CMK (cell line): Measurements from ENCODE around the gene FAM131C.
"Not testable (repeated sequence)": the region's sequence is repeated elsewhere in the genome, so short reads cannot be mapped to it uniquely, and the experiment has no call there.

ENCODE experiments used
- DNase-seq: peaks from one replicate; pipeline ENCODE4 v3.0.0-alpha.2; 2010; ENCODE audit warnings: low read depth

FAM131C gene, protein sequence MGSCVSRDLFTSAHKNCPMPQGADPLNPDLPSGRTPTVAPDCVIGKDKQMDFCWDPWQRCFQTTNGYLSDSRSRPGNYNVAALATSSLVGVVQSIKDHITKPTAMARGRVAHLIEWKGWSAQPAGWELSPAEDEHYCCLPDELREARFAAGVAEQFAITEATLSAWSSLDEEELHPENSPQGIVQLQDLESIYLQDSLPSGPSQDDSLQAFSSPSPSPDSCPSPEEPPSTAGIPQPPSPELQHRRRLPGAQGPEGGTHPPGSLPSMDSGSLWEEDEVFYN

GRCh38 chr1:16073490-16074119, at the start of gene FAM131C:
FAM131C (minus strand) TSS chr1:16073651; CDS start chr1:16073442, 209 bp downstream.
- DNase-seq = no peak

DNA sequence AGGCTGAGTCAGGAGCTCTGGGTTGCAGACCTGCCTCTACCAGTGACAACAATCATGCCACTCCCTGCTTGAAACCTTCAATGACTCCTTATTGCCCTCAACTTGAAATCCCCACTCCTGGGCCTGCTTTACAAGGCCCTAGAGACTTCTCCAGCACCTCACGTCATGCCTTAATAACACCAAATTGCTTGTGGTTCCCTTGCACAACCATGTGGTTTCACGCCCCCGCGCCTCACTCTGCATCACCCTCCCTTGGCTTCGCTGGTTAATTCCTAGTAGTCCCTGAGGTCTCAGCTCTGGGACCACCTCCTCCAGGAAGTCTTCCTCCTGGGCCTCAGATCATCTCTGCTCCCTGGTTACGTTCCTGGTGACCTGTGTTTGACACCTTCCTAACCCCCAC, 49.5 kb upstream of the FAM131C start:
- DNase-seq = no peak

DNA sequence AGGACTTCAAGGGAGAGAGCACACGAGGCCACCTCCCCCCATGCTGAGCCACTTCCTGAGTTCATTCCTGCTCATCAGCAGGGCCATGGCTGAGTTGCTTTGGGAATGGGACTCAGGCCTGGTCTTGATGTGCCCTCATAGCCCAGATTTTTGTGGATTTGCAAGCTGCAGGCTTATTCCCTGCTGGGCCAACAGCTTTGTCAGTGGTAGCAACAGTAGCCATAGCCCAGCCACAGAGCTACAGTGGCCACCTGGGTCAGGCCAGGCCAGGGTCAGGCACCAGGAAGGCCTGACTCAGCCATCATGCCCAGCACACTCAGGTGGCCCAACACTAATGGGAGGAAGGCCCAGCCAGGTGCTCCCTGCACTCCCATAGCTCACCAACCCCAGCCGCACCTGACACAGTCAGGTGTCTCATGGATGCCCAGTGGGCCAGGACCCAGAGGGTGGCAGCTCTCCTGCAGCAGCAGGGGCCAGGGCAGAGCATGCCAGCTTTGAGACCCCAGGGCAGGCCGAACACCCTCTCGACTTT, 49.0 kb upstream of the FAM131C start:
- no peak for DNase-seq

DNA sequence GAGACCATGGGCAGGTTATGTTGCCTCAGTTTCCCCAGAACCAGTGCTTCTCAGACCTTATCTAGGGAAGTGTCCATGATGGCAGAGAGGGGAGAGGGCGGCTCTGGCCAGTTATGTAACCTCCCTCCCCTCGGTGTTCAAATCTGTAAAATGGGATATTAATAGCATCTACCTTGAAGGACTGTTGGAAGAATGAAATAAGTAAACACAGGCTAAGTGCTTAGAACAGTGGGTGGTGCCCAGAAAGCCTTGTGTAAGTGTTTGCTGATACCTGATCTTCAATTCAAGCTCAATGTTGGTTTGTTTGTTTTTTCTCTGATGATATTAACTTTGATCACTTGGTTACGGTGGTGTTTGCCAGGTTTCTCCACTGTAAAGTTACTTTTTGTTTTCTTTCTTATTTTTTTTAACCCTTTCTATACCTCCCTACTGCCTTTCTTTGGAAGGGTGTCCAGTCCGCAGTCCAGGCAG, 47.5 kb upstream of the FAM131C start:
- no peak for DNase-seq

DNA sequence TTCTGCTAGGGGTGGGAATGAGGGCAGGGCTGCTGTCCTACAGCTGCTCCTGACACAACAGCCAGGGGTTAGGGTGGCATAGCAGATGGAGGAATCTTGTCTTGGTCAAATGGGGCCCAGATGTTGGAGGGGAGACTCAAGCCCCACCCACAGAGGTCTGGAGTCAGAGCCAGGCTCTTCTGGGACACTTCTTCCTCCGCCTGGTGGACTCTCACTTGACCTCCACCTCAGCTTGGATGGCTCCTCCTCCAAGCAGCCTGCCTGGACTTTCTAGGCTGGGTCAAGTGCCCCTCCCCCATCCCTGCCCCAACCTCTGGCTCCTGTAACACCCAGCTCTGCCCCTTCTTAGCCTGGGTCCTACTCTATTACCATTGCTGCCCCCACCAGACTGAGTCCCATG, 47.0 kb upstream of the FAM131C start:
- no peak for DNase-seq

DNA sequence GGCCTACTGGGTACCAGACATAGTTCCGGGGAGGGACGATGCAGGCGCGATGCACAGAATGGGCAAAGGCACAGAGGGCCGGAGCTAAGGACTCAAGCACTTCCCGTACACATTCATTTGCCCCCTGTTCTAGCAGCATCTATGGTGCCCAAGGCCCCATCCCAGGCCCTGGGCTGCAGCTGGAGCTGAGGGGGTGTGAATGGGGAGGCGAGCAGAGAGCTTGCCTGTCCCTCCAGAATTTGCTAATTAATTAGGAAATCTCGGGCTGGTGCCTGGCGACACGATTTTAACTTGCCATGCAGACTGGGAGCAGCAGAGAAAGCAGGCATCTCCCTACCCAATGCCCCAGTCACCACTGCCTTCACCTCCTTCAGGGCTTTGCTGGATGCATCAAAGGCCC, 46.5 kb upstream of the FAM131C start:
- DNase-seq = no peak

DNA sequence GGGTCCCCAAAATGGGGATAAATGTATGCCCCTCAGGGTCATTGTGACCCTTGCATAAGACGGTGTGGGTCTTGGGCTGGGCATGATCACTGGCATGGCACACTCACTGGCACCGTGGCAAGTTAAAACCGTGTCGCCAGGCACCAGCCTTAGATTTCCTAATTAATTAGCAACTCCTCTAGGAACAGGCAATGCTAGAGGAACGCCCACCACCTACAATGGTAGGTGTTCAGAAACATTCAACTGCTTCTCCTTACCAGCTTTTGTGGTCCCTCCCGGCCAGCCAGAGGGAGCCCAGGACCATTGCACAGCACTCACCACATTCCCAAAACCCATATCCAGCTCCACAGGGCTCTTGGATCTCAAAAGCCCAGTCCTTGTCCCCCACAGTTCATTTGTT, 46.1 kb upstream of the FAM131C start:
- no peak for DNase-seq

DNA sequence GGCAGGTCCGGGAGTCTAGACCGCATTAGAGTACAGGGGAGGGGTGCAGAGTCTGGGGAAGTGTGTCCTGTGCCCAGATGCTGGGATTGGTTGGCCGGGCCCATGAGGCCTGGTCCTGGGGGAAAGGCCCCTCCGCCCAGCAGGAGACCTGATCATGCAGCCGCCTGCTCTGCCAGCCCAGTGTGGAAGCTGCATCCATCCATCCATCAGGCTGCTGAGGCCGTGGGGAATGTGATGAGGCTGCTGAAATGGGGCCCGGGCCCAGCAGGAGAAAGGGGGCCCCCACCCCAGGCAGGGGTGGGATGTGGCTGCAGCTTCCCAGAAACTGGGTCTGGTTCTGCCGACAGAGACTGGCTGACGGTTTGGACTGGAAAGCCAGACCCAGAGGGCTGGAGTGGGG, 45.3 kb upstream of the FAM131C start:
- DNase-seq = no peak

GRCh38 chr1:16117936-16118335, 44.5 kb upstream of the FAM131C start:
- DNase-seq = no peak

GRCh38 chr1:16117369-16117768, 43.9 kb upstream of the FAM131C start:
- DNase-seq = no peak

DNA sequence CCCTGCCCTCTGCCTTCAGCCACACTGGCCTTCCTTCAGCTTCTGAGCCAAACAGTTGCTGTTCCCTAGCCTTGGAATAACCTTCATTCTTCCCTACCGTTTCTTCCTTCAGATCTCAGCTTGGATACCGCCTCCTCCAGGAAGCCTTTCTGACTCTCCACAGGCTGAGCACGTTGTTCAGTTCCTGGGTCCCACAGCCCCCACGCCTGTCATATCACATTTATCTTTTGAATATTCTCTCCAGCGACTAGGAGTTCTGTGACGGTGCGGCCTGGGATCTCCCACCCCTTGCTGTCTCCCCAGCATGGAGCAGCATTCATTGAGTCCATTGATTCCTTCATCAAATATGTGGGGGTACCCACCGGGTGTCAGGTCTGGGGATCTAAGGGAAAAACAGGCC, 43.2 kb upstream of the FAM131C start:
- DNase-seq = no peak

DNA sequence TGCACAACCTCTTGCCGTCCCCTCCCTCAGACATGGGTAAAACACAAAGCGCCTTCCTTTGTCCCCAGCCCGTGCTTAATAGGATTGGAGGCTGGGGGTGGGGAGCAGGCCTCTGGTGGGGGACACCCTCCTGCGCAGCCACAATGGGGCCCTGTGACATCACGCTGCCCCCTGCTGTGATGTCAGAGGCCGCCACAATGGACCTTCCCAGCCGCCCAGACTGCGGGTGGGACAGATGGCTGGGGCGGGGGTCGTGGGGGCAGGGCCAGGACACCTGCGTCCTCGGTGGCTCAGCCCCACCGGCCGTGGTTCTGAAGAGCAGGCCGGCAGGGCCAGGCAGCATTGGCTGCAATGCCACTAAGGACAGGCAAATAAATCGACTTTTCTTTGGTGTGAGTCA, 42.6 kb upstream of the FAM131C start:
- no peak for DNase-seq

DNA sequence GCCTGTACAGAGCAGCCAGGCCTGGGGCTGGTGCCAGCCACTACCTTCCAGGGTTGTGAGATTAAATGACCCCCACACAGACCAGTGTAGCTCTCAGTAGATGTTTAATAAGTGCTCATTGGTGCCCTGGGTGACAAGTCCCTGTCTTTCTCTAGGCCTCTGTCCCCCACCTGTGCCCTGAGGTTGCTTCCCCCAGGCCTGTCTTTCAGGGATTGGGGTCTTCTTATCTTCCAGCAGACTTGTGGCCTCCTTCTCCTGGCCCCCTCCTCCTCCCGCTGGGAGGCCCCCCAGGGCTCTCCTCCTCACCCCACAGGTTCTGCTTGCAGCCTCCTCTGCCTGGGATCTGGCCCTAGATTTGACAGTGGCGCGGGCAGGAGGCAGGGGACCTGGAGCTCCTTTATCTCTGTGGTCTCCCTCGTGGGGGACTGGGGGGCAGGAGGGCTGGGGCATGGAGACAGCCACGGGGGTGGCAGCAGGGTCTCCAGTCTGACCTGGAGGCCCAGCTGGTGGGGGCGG, 42.1 kb upstream of the FAM131C start:
- DNase-seq = no peak

- DNase-seq = no peak
Measured at GRCh38 chr1:16114527-16115467, 41.3 kb upstream of the FAM131C start.

DNA sequence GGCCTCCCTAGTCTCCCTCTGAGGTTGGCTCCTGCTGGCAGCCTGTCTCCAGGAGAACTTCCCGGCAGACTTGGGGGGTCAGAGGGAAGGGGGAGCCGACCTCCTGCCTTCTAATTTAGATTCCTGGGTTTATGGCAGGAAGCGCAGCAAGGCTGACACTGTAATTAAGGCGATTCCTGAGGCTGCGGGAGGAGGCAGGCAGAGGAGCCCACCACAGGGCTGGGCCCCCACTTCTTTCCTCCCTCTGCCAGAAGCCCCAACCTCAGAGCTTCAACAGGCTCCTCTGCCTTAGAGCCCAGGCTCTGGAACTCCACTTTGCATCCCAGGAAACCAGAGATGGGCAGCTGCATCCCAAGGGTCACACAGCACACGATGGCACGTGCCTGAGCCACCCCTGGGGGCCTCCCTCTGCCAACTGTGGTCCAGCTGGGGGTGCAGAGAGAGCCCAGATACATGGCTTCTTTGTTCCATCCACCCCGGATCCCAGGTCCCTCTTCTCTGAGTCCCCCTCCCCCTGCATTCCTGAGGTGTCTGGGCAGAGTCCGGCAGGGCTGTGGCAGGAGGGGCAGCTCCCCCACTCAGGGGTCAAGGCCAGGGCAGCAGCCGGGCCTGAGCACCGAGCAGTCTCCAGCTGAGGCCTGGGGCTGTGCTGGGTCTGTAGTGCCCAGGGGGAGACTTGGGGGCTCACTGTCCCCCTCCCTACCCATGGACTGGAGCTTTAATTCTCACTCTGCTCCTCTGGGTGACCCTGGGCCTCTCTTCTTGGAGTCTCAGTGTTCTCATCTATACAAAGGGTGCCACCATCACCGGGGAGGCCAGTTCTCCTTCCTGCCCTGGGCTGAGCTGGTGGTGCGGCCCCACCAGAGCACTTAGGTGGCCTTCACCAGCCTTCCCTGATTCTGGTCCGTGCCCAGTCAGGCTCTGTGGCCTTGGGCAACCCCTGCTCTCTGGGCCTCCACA, 39.4 kb upstream of the FAM131C start:
- DNase-seq = no peak

- no peak for DNase-seq
Measured at GRCh38 chr1:16111771-16112595, 38.5 kb upstream of the FAM131C start.

DNA sequence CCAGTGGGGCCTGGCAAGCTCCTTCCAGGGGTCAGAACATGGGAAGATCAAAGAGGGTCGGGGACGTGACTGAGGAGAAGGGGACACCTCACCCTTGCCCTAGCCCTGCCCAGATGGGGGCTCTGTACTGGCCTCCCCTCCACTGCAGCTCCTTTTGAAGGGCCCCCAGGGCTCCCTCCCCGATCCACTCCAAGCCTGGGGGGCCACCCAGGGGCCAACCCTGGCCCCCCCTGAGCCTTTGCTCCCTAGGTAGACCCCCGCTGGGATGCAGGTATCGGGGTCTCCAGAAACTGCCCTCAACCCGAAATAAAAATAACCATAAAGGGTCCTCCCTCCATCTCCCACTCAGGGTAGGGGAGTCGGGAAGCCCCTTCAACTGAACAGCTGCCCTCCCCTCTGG, 37.4 kb upstream of the FAM131C start:
- DNase-seq = no peak

DNA sequence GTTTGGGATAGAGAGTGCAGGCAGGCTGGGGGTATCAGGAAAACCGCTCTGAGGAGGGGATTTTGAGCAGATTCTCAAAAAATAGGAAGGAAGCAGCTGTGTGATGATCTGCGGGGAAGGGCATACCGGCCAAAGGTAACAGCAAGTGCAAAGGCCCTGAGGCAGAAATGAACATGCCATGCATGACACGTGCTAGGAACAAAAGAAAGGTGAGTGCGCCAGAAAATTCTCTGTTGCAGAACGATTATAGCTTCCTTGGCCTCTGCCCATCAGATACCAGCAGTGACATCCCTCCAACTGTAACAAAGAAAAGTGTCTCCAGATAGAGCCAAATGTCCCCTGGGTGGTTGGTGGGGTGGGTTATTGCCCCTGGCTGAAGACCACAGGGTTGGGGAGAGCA, 37.0 kb upstream of the FAM131C start:
- no peak for DNase-seq

GRCh38 chr1:16109571-16109970, 36.1 kb upstream of the FAM131C start:
- no peak for DNase-seq

- not testable (repeated sequence) for DNase-seq
Measured at GRCh38 chr1:16107039-16107438, 33.6 kb upstream of the FAM131C start.
